GM18951 (cell line): ENCODE results near the gene SYNPO2L.
"Not testable (repeated sequence)": the region's sequence is repeated elsewhere in the genome, so short reads cannot be mapped to it uniquely, and the experiment has no call there.

Experiments used
- POLR2A ChIP-seq: IDR thresholded peaks from 4 replicates; pipeline ENCODE4 v1.6.1; 2011; ENCODE audit warnings: mild to moderate bottlenecking; ENCODE audit not compliant: insufficient read length, insufficient read depth; ENCODE audit errors: extremely low read depth
- in situ Hi-C: fragments of 300-500 bp; cut with MboI; formaldehyde crosslinking; loops from one replicate; pipeline ENCODE4 v1.12.0; 2022; ENCODE audit warnings: low sequenced_read_pairs, mixed read lengths, inconsistent platforms; ENCODE audit not compliant: unreplicated experiment

Gene SYNPO2L

GRCh38 chr10:73655990-73656298 is at the start of gene SYNPO2L:
Gene SYNPO2L (minus strand): TSS chr10:73656029. CDS start chr10:73655922, 107 bp downstream.
- TF ChIP-seq POLR2A, result no peak
- in situ Hi-C loops, result no loop called here

- in situ Hi-C loops, result not testable (repeated sequence)
These were observed 48.1 kb upstream of the SYNPO2L start for GRCh38 chr10:73703924-73704323.

- in situ Hi-C loops, result not testable (repeated sequence)
These were observed 43.0 kb upstream of the SYNPO2L start for GRCh38 chr10:73698819-73699218.

GRCh38 chr10:73697675-73698159 is 41.9 kb upstream of the SYNPO2L start, which contains the start of gene AGAP5:
Gene AGAP5 (minus strand): TSS chr10:73698109. CDS start chr10:73697755, 354 bp downstream.
- in situ Hi-C loops, result not testable (repeated sequence)

GRCh38 chr10:73695302-73695701 is 39.5 kb upstream of the SYNPO2L start:
- in situ Hi-C loops, result not testable (repeated sequence)

GRCh38 chr10:73690755-73691154 is 34.9 kb upstream of the SYNPO2L start:
- in situ Hi-C loops, result not testable (repeated sequence)

- in situ Hi-C loops, result not testable (repeated sequence)
These were observed 33.8 kb upstream of the SYNPO2L start for GRCh38 chr10:73689596-73689995.

- in situ Hi-C loops, result not testable (repeated sequence)
These were observed 31.8 kb upstream of the SYNPO2L start for GRCh38 chr10:73687641-73688040.

GRCh38 chr10:73674546-73674945 is 18.7 kb upstream of the SYNPO2L start:
- in situ Hi-C loops, result not testable (repeated sequence)

- in situ Hi-C loops, result not testable (repeated sequence)
These were observed 12.5 kb upstream of the SYNPO2L start for GRCh38 chr10:73668378-73668777.

- in situ Hi-C loops, result not testable (repeated sequence)
These were observed 10.5 kb upstream of the SYNPO2L start for GRCh38 chr10:73666153-73666809.

- in situ Hi-C loops, result not testable (repeated sequence)
These were observed 9.8 kb upstream of the SYNPO2L start for GRCh38 chr10:73665581-73665980.

- in situ Hi-C loops, result not testable (repeated sequence)
These were observed 8.6 kb upstream of the SYNPO2L start for GRCh38 chr10:73664156-73665040.

GRCh38 chr10:73663621-73664020 is 7.8 kb upstream of the SYNPO2L start:
- in situ Hi-C loops, result not testable (repeated sequence)

- in situ Hi-C loops, result not testable (repeated sequence)
These were observed 6.9 kb upstream of the SYNPO2L start for GRCh38 chr10:73662705-73663104.
